Activated naive CD4-positive, alpha-beta T cell treated with anti-CD3 and anti-CD28 coated beads for 36 hours (primary cell): Measurements from ENCODE around the gene DDAH2. TPM values are rescaled to one million over a fixed set of nuclear protein-coding genes. Genes with fewer than 3 reads are reported as not detected.

Source experiments
- CTCF ChIA-PET: fragments of 350-600 bp; sonication (Branson Sonifier 250); formaldehyde crosslinking; loops from one replicate; lab custom pipeline; 2021; ENCODE audit warnings: antibody characterized with exemption; lab: Charles Lee
- DNase-seq: peaks from one replicate; pipeline ENCODE4 v3.0.0-alpha.2; 2020
- H3K27ac Mint-ChIP-seq: one replicate; pipeline ENCODE4 v1.8.0; 2021; ENCODE audit warnings: mild to moderate bottlenecking, mixed read lengths
- H3K27me3 Mint-ChIP-seq: one replicate; pipeline ENCODE4 v1.8.0; 2021; ENCODE audit warnings: low read depth, mixed read lengths
- H3K36me3 Mint-ChIP-seq: one replicate; pipeline ENCODE4 v1.8.0; 2021; ENCODE audit warnings: low read depth, mixed read lengths
- H3K4me1 Mint-ChIP-seq: one replicate; pipeline ENCODE4 v1.8.0; 2021; ENCODE audit warnings: low read depth, mixed read lengths
- H3K4me3 Mint-ChIP-seq: one replicate; pipeline ENCODE4 v1.8.0; 2021; ENCODE audit warnings: mild to moderate bottlenecking, moderate library complexity, mixed read lengths
- H3K9me3 Mint-ChIP-seq: one replicate; pipeline ENCODE4 v1.8.0; 2021; ENCODE audit warnings: mixed read lengths
- intact Hi-C: fragments of 100-400 bp; cut with micrococcal nuclease; formaldehyde crosslinking; loops from one replicate; pipeline ENCODE4 v1.15.1; 2023
- total RNA-seq, 2 experiments: library from RNA; stranded (reverse); gene quantifications; one replicate each; pipeline ENCODE4 v1.2.3, GENCODE V29; 2021

Gene DDAH2
- total RNA-seq, 2 experiments from 2014 or later: 8.5 to 11.3 TPM

GRCh38 chr6:31727717-31728671 lies 1.1 kb downstream of the DDAH2 start:
- CTCF ChIA-PET: interaction anchor here (0.6 to 3.4 kb wide), 9 partner anchors 9 to 195 kb away, joined by 3 to 22 read pairs (median 3); partner anchors contain the start of genes ABHD16A and CLIC1
- Mint-ChIP-seq H3K9me3 (no peaks in the 10 kb centered on the region), H3K27ac (peak overlapping the region; percentile 55), H3K36me3 (peaks cover 10% of the 10 kb centered on the region), H3K4me3 (no peak overlapping the region), H3K4me1 (peaks cover 46% of the 10 kb centered on the region), H3K27me3 (no peaks in the 10 kb centered on the region)
- intact Hi-C loops: loop anchor here (2.0 kb wide), 1 partner anchor 67 kb away; the partner anchor contains the start of gene VARS1
- no peak for DNase-seq

- Mint-ChIP-seq H3K27me3 (no peaks in the 10 kb centered on the region), H3K36me3 (peaks cover 9% of the 10 kb centered on the region), H3K9me3 (no peaks in the 10 kb centered on the region), H3K4me1 (peaks cover 46% of the 10 kb centered on the region), H3K27ac (peak overlapping the region; percentile 55), H3K4me3 (no peak overlapping the region)
- CTCF ChIA-PET: interaction anchor here (0.6 to 3.4 kb wide), 7 partner anchors 10 to 196 kb away, joined by 3 to 22 read pairs (median 3); partner anchors contain the start of genes ABHD16A and CLIC1
- peak; percentile 57 for DNase-seq
- intact Hi-C loops: no loop called here
These were observed 1.9 kb downstream of the DDAH2 start for GRCh38 chr6:31727034-31727716.

GRCh38 chr6:31725502-31726350 lies 3.4 kb downstream of the DDAH2 start:
- CTCF ChIA-PET: interaction anchor here (0.7 to 2.2 kb wide), 3 partner anchors 9 to 92 kb away, joined by 3 to 5 read pairs (median 4); no protein-coding TSS in a partner anchor
- no peak for DNase-seq
- peaks cover 3% of the 10 kb centered on the region for H3K36me3 Mint-ChIP-seq
- H3K27me3 Mint-ChIP-seq: no peaks in the 10 kb centered on the region
- peaks cover 44% of the 10 kb centered on the region for H3K4me1 Mint-ChIP-seq
- H3K4me3 Mint-ChIP-seq: no peak overlapping the region
- intact Hi-C loops: no loop called here
- H3K27ac Mint-ChIP-seq: no peak overlapping the region
- H3K9me3 Mint-ChIP-seq: no peaks in the 10 kb centered on the region

GRCh38 chr6:31723980-31724691 lies 5.0 kb downstream of the DDAH2 start:
- H3K9me3 Mint-ChIP-seq: no peaks in the 10 kb centered on the region
- H3K36me3 Mint-ChIP-seq: peaks cover 3% of the 10 kb centered on the region
- H3K27ac Mint-ChIP-seq: no peak overlapping the region
- H3K27me3 Mint-ChIP-seq: no peaks in the 10 kb centered on the region
- CTCF ChIA-PET: interaction anchor here (1.0 kb wide), 1 partner anchor 46 kb away, joined by 4 read pairs; no protein-coding TSS in a partner anchor
- intact Hi-C loops: no loop called here
- H3K4me3 Mint-ChIP-seq: no peak overlapping the region
- DNase-seq: no peak
- peaks cover 31% of the 10 kb centered on the region for H3K4me1 Mint-ChIP-seq

- H3K27me3 Mint-ChIP-seq: no peaks in the 10 kb centered on the region
- intact Hi-C loops: no loop called here
- no peak within 1 kb of the TSS for H3K27ac Mint-ChIP-seq
- H3K4me3 Mint-ChIP-seq: no peak within 1 kb of the TSS
- H3K4me1 Mint-ChIP-seq: peaks cover 25% of the 10 kb centered on the region
- DNase-seq: no peak
- CTCF ChIA-PET: interaction anchor here (1.0 kb wide), 1 partner anchor 46 kb away, joined by 4 read pairs; no protein-coding TSS in a partner anchor
- no peaks in the 10 kb centered on the region for H3K9me3 Mint-ChIP-seq
- H3K36me3 Mint-ChIP-seq: peaks cover 3% of the 10 kb centered on the region
These were observed 5.7 kb downstream of the DDAH2 start, which contains the start of gene MPIG6B for GRCh38 chr6:31723245-31723979. Gene MPIG6B (plus strand): TSS chr6:31723373. CDS start chr6:31723384, 11 bp downstream.

- H3K4me3 Mint-ChIP-seq: no peak overlapping the region
- intact Hi-C loops: no loop called here
- no peak for DNase-seq
- H3K27ac Mint-ChIP-seq: no peak overlapping the region
- H3K9me3 Mint-ChIP-seq: no peaks in the 10 kb centered on the region
- H3K36me3 Mint-ChIP-seq: no peaks in the 10 kb centered on the region
- CTCF ChIA-PET: no interaction called here
- no peaks in the 10 kb centered on the region for H3K27me3 Mint-ChIP-seq
- H3K4me1 Mint-ChIP-seq: peaks cover 16% of the 10 kb centered on the region
These were observed 6.9 kb downstream of the DDAH2 start for GRCh38 chr6:31722173-31722572.

GRCh38 chr6:31721351-31722020 lies 7.6 kb downstream of the DDAH2 start, which contains the start of gene LY6G6C:
Gene LY6G6C (minus strand): TSS chr6:31721746. CDS start chr6:31721679, 67 bp downstream.
- H3K9me3 Mint-ChIP-seq: no peaks in the 10 kb centered on the region
- DNase-seq: no peak
- no peaks in the 10 kb centered on the region for H3K36me3 Mint-ChIP-seq
- CTCF ChIA-PET: no interaction called here
- H3K4me3 Mint-ChIP-seq: no peak within 1 kb of the TSS
- H3K4me1 Mint-ChIP-seq: peaks cover 10% of the 10 kb centered on the region
- no peak within 1 kb of the TSS for H3K27ac Mint-ChIP-seq
- no peaks in the 10 kb centered on the region for H3K27me3 Mint-ChIP-seq
- intact Hi-C loops: no loop called here

- Mint-ChIP-seq H3K27ac (no peak overlapping the region), H3K4me1 (no peaks in the 10 kb centered on the region), H3K36me3 (no peaks in the 10 kb centered on the region), H3K27me3 (no peaks in the 10 kb centered on the region), H3K4me3 (no peak overlapping the region), H3K9me3 (no peaks in the 10 kb centered on the region)
- intact Hi-C loops: no loop called here
- CTCF ChIA-PET: no interaction called here
- DNase-seq: no peak
These were observed 8.8 kb downstream of the DDAH2 start for GRCh38 chr6:31720196-31720770.

- Mint-ChIP-seq H3K36me3 (no peaks in the 10 kb centered on the region), H3K27ac (no peak overlapping the region), H3K27me3 (no peaks in the 10 kb centered on the region), H3K4me1 (peaks cover 1% of the 10 kb centered on the region), H3K4me3 (no peak overlapping the region), H3K9me3 (no peaks in the 10 kb centered on the region)
- CTCF ChIA-PET: no interaction called here
- no peak for DNase-seq
- intact Hi-C loops: no loop called here
These were observed 10.1 kb downstream of the DDAH2 start for GRCh38 chr6:31719001-31719400.

- CTCF ChIA-PET: no interaction called here
- H3K4me3 Mint-ChIP-seq: no peak overlapping the region
- peaks cover 2% of the 10 kb centered on the region for H3K4me1 Mint-ChIP-seq
- H3K27me3 Mint-ChIP-seq: no peaks in the 10 kb centered on the region
- H3K9me3 Mint-ChIP-seq: no peaks in the 10 kb centered on the region
- no peak overlapping the region for H3K27ac Mint-ChIP-seq
- intact Hi-C loops: no loop called here
- no peaks in the 10 kb centered on the region for H3K36me3 Mint-ChIP-seq
- no peak for DNase-seq
These were observed 10.8 kb downstream of the DDAH2 start for GRCh38 chr6:31718265-31718664.
